Measurements from ENCODE around the gene TDP1.

TDP1 gene

DNA sequence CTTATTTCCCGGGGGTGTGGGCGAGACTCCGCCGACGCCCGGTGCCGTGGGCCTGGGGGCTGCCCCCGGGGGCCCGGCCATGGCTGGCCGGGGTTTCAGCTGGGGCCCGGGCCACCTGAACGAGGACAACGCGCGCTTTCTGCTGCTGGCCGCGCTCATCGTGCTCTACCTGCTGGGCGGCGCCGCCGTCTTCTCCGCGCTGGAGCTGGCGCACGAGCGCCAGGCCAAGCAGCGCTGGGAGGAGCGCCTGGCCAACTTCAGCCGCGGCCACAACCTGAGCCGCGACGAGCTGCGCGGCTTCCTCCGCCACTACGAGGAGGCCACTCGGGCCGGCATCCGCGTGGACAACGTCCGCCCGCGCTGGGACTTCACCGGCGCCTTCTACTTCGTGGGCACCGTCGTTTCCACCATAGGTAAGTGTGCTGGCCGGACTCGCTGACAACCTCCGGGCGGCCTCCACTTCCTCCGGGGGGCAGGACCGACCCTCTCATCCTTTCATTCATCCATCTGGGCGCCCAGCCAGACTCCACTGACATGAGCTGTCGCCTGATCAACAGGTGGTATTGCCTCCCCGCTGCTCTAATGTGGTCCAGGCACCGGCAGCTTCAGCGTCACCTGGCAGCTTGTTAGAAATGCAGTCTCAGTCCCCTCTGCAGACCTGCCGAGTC, 106.5 kb downstream of the TDP1 start:
- Histone ChIP-seq H3K36me3 (ENCODE audit: insufficient read depth, low read length) (no peaks in the 10 kb centered on the region), H3K79me2 (ENCODE audit: insufficient read depth, low read length) (no peaks in the 10 kb centered on the region), H3K9ac (ENCODE audit: low read depth, low read length) (no peak overlapping the region), H3K4me3 (ENCODE audit: low read depth in 1 of 2, low read length in 2 of 2) (no peak overlapping the region), H3K27ac (ENCODE audit: low read length) (no peak overlapping the region), H3K4me1 (ENCODE audit: insufficient read depth, low read length) (no peaks in the 10 kb centered on the region), H2AFZ (ENCODE audit: low read depth, low read length) (no peak overlapping the region), H4K20me1 (ENCODE audit: insufficient read depth, low read length) (no peaks in the 10 kb centered on the region), H3K9me3 (ENCODE audit: insufficient read depth, low read length, severe bottlenecking) (no peaks in the 10 kb centered on the region), H3K27me3 (ENCODE audit: insufficient read depth, low read length, poor library complexity) (no peaks in the 10 kb centered on the region), H3K4me2 (ENCODE audit: insufficient read depth, low read length) (no peak overlapping the region)
- TF ChIP-seq, protein P1, sequence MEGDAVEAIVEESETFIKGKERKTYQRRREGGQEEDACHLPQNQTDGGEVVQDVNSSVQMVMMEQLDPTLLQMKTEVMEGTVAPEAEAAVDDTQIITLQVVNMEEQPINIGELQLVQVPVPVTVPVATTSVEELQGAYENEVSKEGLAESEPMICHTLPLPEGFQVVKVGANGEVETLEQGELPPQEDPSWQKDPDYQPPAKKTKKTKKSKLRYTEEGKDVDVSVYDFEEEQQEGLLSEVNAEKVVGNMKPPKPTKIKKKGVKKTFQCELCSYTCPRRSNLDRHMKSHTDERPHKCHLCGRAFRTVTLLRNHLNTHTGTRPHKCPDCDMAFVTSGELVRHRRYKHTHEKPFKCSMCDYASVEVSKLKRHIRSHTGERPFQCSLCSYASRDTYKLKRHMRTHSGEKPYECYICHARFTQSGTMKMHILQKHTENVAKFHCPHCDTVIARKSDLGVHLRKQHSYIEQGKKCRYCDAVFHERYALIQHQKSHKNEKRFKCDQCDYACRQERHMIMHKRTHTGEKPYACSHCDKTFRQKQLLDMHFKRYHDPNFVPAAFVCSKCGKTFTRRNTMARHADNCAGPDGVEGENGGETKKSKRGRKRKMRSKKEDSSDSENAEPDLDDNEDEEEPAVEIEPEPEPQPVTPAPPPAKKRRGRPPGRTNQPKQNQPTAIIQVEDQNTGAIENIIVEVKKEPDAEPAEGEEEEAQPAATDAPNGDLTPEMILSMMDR (IDR thresholded peaks at IDR 0.05; ENCODE audit: borderline replicate concordance, extremely low read depth, low read length, poor library complexity, severe bottlenecking): no peak
- TF ChIP-seq EZH2 (IDR thresholded peaks at IDR 0.05; ENCODE audit: borderline replicate concordance, low read depth, low read length, severe bottlenecking): no peak
- DNase-seq (no peak), ATAC-seq (ENCODE audit: insufficient read depth, low read depth) (no peak)

DNA sequence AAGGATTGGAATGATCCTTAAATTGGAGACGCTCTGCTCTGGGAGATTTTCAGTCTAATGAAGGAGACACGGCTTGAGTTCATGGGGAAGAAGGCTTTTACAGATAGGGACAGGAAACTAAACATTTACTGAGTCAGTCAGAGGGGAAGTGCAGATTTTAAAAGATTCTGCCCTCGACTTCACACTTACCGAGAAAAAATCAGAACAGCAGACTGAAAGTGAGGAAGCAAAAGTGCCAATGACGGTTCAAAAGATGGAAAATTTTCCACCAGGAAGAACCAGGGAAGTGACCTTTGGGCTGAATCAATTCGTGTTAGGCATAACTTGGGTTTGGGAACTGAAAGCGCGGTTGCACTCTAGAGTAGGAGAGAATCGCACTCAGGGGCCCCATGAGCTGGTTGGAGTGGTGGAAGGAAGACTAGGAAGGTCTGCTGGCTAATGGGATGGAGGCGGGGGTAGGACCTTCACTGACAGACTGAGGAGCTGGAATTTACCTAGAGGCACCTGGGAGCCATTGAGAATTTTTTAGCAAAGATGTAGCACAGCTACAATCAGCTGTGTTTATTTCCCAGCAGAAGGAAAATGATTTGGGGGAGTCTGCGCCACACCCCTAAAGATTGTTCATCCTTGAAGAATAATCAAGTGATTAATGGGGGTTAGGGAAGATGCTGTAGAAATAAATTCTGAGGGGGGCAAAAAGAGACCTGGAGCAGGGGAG, 107.3 kb downstream of the TDP1 start:
- DNase-seq: no peak
- H3K9ac ChIP-seq (ENCODE audit: low read depth, low read length): no peak overlapping the region
- no peaks in the 10 kb centered on the region for H3K36me3 ChIP-seq (ENCODE audit: insufficient read depth, low read length)
- H4K20me1 ChIP-seq (ENCODE audit: insufficient read depth, low read length): no peaks in the 10 kb centered on the region
- H3K4me1 ChIP-seq (ENCODE audit: insufficient read depth, low read length): no peaks in the 10 kb centered on the region
- H2AFZ ChIP-seq (ENCODE audit: low read depth, low read length): no peak overlapping the region
- TF ChIP-seq, protein P1 (IDR thresholded peaks at IDR 0.05; ENCODE audit: borderline replicate concordance, extremely low read depth, low read length, poor library complexity, severe bottlenecking): no peak
- TF ChIP-seq EZH2 (IDR thresholded peaks at IDR 0.05; ENCODE audit: borderline replicate concordance, low read depth, low read length, severe bottlenecking): no peak
- H3K79me2 ChIP-seq (ENCODE audit: insufficient read depth, low read length): no peaks in the 10 kb centered on the region
- ATAC-seq (ENCODE audit: insufficient read depth, low read depth): no peak
- H3K27me3 ChIP-seq (ENCODE audit: insufficient read depth, low read length, poor library complexity): no peaks in the 10 kb centered on the region
- H3K9me3 ChIP-seq (ENCODE audit: insufficient read depth, low read length, severe bottlenecking): no peaks in the 10 kb centered on the region
- no peak overlapping the region for H3K4me3 ChIP-seq (ENCODE audit: low read depth in 1 of 2, low read length in 2 of 2)
- no peak overlapping the region for H3K27ac ChIP-seq (ENCODE audit: low read length)
- H3K4me2 ChIP-seq (ENCODE audit: insufficient read depth, low read length): no peak overlapping the region

DNA sequence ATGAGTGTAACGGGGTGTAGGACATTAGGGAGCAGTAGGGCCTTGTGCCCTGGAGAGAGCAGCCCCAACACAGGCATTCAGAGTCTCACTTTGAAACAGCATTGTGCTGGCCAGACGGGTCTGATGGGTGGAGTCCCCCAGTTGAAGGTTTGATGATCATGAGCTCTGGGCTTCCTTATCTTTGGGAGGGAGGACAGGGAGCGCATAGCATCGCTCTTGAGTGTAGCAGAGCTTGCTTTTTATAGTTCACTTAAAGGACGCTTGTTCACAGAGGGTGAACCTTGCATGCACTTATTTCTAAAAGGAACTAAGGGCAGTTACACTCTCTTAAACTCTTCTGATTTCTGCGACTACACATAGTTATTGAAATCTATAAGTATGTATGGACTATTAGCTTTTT, 116.6 kb downstream of the TDP1 start:
- Histone ChIP-seq H3K27me3 (ENCODE audit: insufficient read depth, low read length, poor library complexity) (peaks cover 13% of the 10 kb centered on the region), H3K79me2 (ENCODE audit: insufficient read depth, low read length) (no peaks in the 10 kb centered on the region), H4K20me1 (ENCODE audit: insufficient read depth, low read length) (no peaks in the 10 kb centered on the region), H3K9me3 (ENCODE audit: insufficient read depth, low read length, severe bottlenecking) (no peaks in the 10 kb centered on the region), H2AFZ (ENCODE audit: low read depth, low read length) (peak overlapping the region; percentile 25; the same call in 1 of the 2 replicates), H3K4me2 (ENCODE audit: insufficient read depth, low read length) (no peak overlapping the region), H3K4me3 (ENCODE audit: low read depth in 1 of 2, low read length in 2 of 2) (no peak overlapping the region), H3K36me3 (ENCODE audit: insufficient read depth, low read length) (no peaks in the 10 kb centered on the region), H3K27ac (ENCODE audit: low read length) (no peak overlapping the region), H3K4me1 (ENCODE audit: insufficient read depth, low read length) (no peaks in the 10 kb centered on the region), H3K9ac (ENCODE audit: low read depth, low read length) (no peak overlapping the region)
- TF ChIP-seq, protein P1 (IDR thresholded peaks at IDR 0.05; ENCODE audit: borderline replicate concordance, extremely low read depth, low read length, poor library complexity, severe bottlenecking): no peak
- TF ChIP-seq EZH2 (IDR thresholded peaks at IDR 0.05; ENCODE audit: borderline replicate concordance, low read depth, low read length, severe bottlenecking): no peak
- no peak for ATAC-seq (ENCODE audit: insufficient read depth, low read depth)
- DNase-seq: no peak
